Measurements from ENCODE around the gene LAMA3. TPM values are rescaled to one million over a fixed set of nuclear protein-coding genes. Genes with fewer than 3 reads are reported as not detected.

Gene LAMA3
- total RNA-seq, 4 donors from 2014 or later: 155 to 456 (median 173) TPM

GRCh38 chr18:23893653-23894052 is 204.4 kb downstream of the LAMA3 start:
- DNase-seq (ENCODE audit: low spot score in 2 of 2): no peak
- WGBS, 2 donors: 84 to 91% methylated on average over 5 of the region's 5 CpGs
- no peak overlapping the region for H3K4me3 ChIP-seq (ENCODE audit: low read depth, poor library complexity, severe bottlenecking)
- TF ChIP-seq CTCF (IDR thresholded peaks at IDR 0.05) (no peak), POLR2A (IDR thresholded peaks at IDR 0.05) (no peak)
- intact Hi-C loops (cut with DNase I; ENCODE audit: low total_unique reads): no loop called here

GRCh38 chr18:23894661-23895175 is 205.5 kb downstream of the LAMA3 start:
- 94 to 96% methylated on average over 14 of the region's 14 CpGs for WGBS, 2 donors
- DNase-seq (ENCODE audit: low spot score in 2 of 2): no peak
- TF ChIP-seq CTCF (IDR thresholded peaks at IDR 0.05) (no peak), POLR2A (IDR thresholded peaks at IDR 0.05) (no peak)
- no peak overlapping the region for H3K4me3 ChIP-seq (ENCODE audit: low read depth, poor library complexity, severe bottlenecking)
- intact Hi-C loops (cut with DNase I; ENCODE audit: low total_unique reads): no loop called here

DNA sequence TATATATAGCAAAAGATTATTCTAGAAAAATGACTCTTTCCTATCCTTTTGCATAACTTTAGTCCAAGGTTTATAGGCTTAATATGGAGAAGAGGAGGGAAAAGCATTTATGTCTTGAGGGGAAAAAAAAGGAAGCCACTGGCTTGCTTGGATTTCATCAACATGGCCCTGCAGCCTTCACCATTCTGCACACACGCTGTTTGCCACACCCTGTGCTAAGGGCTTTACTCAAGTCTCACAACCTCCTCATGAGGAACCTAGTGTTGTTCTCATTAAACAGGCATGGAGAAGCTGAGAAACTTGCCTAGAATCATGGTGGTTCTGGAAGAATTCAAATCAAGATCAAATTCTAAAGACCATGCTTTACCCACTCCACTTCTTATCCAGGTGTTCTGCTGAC is 208.0 kb downstream of the LAMA3 start:
- no peak for DNase-seq (ENCODE audit: low spot score in 2 of 2)
- intact Hi-C loops (cut with DNase I; ENCODE audit: low total_unique reads): no loop called here
- 83 to 84% methylated on average over 1 of the region's 1 CpG for WGBS, 2 donors
- TF ChIP-seq POLR2A (IDR thresholded peaks at IDR 0.05) (no peak), CTCF (IDR thresholded peaks at IDR 0.05) (no peak)
- no peak overlapping the region for H3K4me3 ChIP-seq (ENCODE audit: low read depth, poor library complexity, severe bottlenecking)

GRCh38 chr18:23897733-23898132 is 208.5 kb downstream of the LAMA3 start:
- no peak for DNase-seq (ENCODE audit: low spot score in 2 of 2)
- no peak for TF ChIP-seq CTCF (IDR thresholded peaks at IDR 0.05)
- no peak for TF ChIP-seq POLR2A (IDR thresholded peaks at IDR 0.05)
- WGBS, 2 donors: 76 to 78% methylated on average over 5 of the region's 5 CpGs
- H3K4me3 ChIP-seq (ENCODE audit: low read depth, poor library complexity, severe bottlenecking): no peak overlapping the region
- intact Hi-C loops (cut with DNase I; ENCODE audit: low total_unique reads): no loop called here

DNA sequence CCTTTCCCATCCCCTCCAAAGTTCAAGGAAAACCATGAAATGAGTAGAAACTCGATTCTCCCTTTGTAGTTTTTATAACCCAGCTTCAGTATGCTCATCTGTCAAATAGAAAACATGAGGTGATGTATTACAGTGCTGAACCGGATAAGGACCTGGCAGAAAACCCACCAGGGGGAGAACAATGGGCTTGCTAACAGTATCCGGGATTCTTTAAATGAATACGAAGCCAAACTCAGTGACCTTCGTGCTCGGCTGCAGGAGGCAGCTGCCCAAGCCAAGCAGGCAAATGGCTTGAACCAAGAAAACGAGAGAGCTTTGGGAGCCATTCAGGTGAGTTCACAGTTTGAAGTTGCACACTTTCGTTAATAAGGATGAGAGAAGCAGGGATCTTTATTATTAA is 211.7 kb downstream of the LAMA3 start:
- 61 to 66% methylated on average over 8 of the region's 8 CpGs for WGBS, 2 donors
- no peak for DNase-seq (ENCODE audit: low spot score in 2 of 2)
- H3K4me3 ChIP-seq (ENCODE audit: low read depth, poor library complexity, severe bottlenecking): no peak overlapping the region
- intact Hi-C loops (cut with DNase I; ENCODE audit: low total_unique reads): no loop called here
- TF ChIP-seq CTCF (IDR thresholded peaks at IDR 0.05): no peak
- no peak for TF ChIP-seq POLR2A (IDR thresholded peaks at IDR 0.05)

DNA sequence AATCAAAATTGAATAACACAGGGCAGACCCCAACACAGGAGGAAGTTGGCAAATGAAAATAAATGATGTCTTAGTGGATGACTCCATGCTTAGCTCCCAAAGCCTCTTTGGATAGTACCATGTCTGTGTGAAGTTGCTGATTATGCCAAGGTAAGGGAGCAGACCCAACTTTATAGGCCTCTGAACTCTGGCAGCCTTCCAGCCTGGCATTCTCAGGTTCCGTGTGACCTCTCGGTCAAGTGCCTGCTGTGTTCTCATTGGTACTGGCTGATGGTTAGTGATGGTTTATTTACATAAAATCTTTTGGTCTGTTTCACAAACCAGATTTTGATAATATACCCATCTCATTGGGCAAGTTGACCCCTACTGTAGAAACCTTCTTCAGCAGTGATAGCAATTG is 213.1 kb downstream of the LAMA3 start:
- WGBS, 2 donors: 95 to 98% methylated on average over 2 of the region's 2 CpGs
- intact Hi-C loops (cut with DNase I; ENCODE audit: low total_unique reads): no loop called here
- no peak for DNase-seq (ENCODE audit: low spot score in 2 of 2)
- TF ChIP-seq CTCF (IDR thresholded peaks at IDR 0.05): no peak
- H3K4me3 ChIP-seq (ENCODE audit: low read depth, poor library complexity, severe bottlenecking): no peak overlapping the region
